Measurements from ENCODE around the gene DDX28. TPM values are rescaled to one million over a fixed set of nuclear protein-coding genes. Genes with fewer than 3 reads are reported as not detected.

DDX28 gene
- total and polyA plus RNA-seq, 9 of the 15 experiments (the other 6 are each of a cell fraction or from before 2014, with no cell fraction given) = 2.8 to 24.5 (median 15.9) TPM

GRCh38 chr16:68033101-68033500 is 10.1 kb upstream of the DDX28 start (continued):
- TF ChIP-seq ARID4B (CRISPR knock-in tag; IDR thresholded peaks at IDR 0.05) (no peak), ZNF134 (CRISPR knock-in tag; conservative IDR thresholded peaks at IDR 0.05) (no peak), SRSF1 (IDR thresholded peaks at IDR 0.05; ENCODE audit: low read depth, low read length) (no peak), MAZ (CRISPR knock-in tag; conservative IDR thresholded peaks at IDR 0.05 in 1 of 2, IDR thresholded peaks at IDR 0.05 in 1 of 2) (no peak)

GRCh38 chr16:68031951-68032350 is 8.9 kb upstream of the DDX28 start:
- H3K27ac ChIP-seq (ENCODE audit: extremely low read depth, low read depth, low read length) = no peak overlapping the region
- POLR2A ChIA-PET = interaction anchor here (1.0 to 1.4 kb wide), 2 partner anchors 9 to 12 kb away, joined by 3 to 4 read pairs; no protein-coding TSS in a partner anchor
- DNase-seq (ENCODE audit: extremely low read depth in 1 of 4, low spot score in 3 of 4) = no peak
- TF ChIP-seq ZNF274 (IDR thresholded peaks at IDR 0.05; ENCODE audit: borderline replicate concordance, low read depth, low read length) (no peak), RBFOX2 (IDR thresholded peaks at IDR 0.05; ENCODE audit: low read depth, low read length) (no peak), ATF2 (CRISPR knock-in tag; IDR thresholded peaks at IDR 0.05) (no peak), FOS (IDR thresholded peaks at IDR 0.05; ENCODE audit: extremely low read depth, insufficient read length) (no peak), WHSC1 (IDR thresholded peaks at IDR 0.05; ENCODE audit: low read length) (no peak), CTBP1 (IDR thresholded peaks at IDR 0.05; ENCODE audit: borderline replicate concordance) (no peak), EP400 (IDR thresholded peaks at IDR 0.05) (no peak), MAX (CRISPR knock-in tag; IDR thresholded peaks at IDR 0.05) (no peak), ZNF76 (CRISPR knock-in tag; IDR thresholded peaks at IDR 0.05; ENCODE audit: borderline replicate concordance) (no peak), PHF21A (IDR thresholded peaks at IDR 0.05; ENCODE audit: borderline replicate concordance, low read depth) (no peak), RHOXF2B (CRISPR knock-in tag; conservative IDR thresholded peaks at IDR 0.05) (no peak), POLR2G (IDR thresholded peaks at IDR 0.05; ENCODE audit: low read depth, low read length) (no peak)

More at GRCh38 chr16:68031951-68032350, 8.9 kb upstream of the DDX28 start:
- Histone ChIP-seq H3K9ac (ENCODE audit: insufficient read depth in 1 of 2, low read depth in 2 of 2, low read length in 2 of 2) (no peak overlapping the region; a peak in 1 of 4 replicates), H3K9me1 (ENCODE audit: control insufficient read depth, insufficient read depth, low read length) (no peaks in the 10 kb centered on the region), H3K36me3 (ENCODE audit: control insufficient read depth, insufficient read depth, low read length) (peaks cover 30% of the 10 kb centered on the region), H3K9me3 (replicated peaks; ENCODE audit: control insufficient read depth, insufficient read depth, low read depth, low read length) (no peaks in the 10 kb centered on the region), H3K4me2 (ENCODE audit: insufficient read depth, low read length) (no peak overlapping the region), H3K4me3 (no peak overlapping the region), H3K79me2 (ENCODE audit: control insufficient read depth, insufficient read depth, low read length) (no peaks in the 10 kb centered on the region), H3K4me1 (replicated peaks in 1 of 2; ENCODE audit: control insufficient read depth in 2 of 2, insufficient read depth in 2 of 2, low read length in 2 of 2) (peaks cover 2 to 9% of the 10 kb centered on the region in 2 experiments; a peak in 2 of 5 replicates), H4K20me1 (replicated peaks; ENCODE audit: control insufficient read depth, insufficient read depth, low read length) (no peaks in the 10 kb centered on the region; the same call in 1 of the 2 replicates), H2AFZ (ENCODE audit: low read depth, low read length) (no peak overlapping the region), H3K27me3 (ENCODE audit: control insufficient read depth in 2 of 2, insufficient read depth in 2 of 2, low read length in 2 of 2) (no peaks in the 10 kb centered on the region)
- BruUV-seq (replicated peaks) = no TSS peak
- CTCF ChIA-PET (ENCODE audit: low intra/inter-chr PET ratio) = no interaction called here
- intact Hi-C loops (cut with micrococcal nuclease) (no loop called here), in situ Hi-C loops (cut with MboI) (no loop called here)
- WGBS (ENCODE audit: insufficient coverage, low coverage, missing lambda C conversion rate) = 94% methylated on average over 2 of the region's 2 CpGs
- ATAC-seq = no peak
- FAIRE-seq = no peak

All from K562 (cell line).